NCI-H82 treated with DMSO at 0.1 percent for 48 hours (cell line): Measurements from ENCODE around the gene FGGY.
"Not testable (repeated sequence)": the region's sequence is repeated elsewhere in the genome, so short reads cannot be mapped to it uniquely, and the experiment has no call there.

Source experiments
- DNase-seq: peaks from one replicate; lab custom pipeline; 2025; ENCODE audit not compliant: unreplicated experiment; lab: John Stamatoyannopoulos, UW

The FGGY gene

GRCh38 chr1:59716832-59717231 is 419.9 kb downstream of the FGGY start:
- no peak for DNase-seq

- no peak for DNase-seq
These were observed 421.4 kb downstream of the FGGY start for GRCh38 chr1:59718064-59718988.

GRCh38 chr1:59718989-59719360 is 422.1 kb downstream of the FGGY start:
- DNase-seq: no peak

- no peak for DNase-seq
These were observed 423.6 kb downstream of the FGGY start for GRCh38 chr1:59720326-59721115.

GRCh38 chr1:59730302-59730701 is 433.4 kb downstream of the FGGY start:
- DNase-seq: no peak

- DNase-seq: no peak
These were observed 434.0 kb downstream of the FGGY start for GRCh38 chr1:59730759-59731478.

GRCh38 chr1:59731591-59731990 is 434.7 kb downstream of the FGGY start:
- no peak for DNase-seq

- no peak for DNase-seq
These were observed 435.5 kb downstream of the FGGY start for GRCh38 chr1:59732214-59732955.

- DNase-seq: no peak
These were observed 436.7 kb downstream of the FGGY start for GRCh38 chr1:59733443-59734141.

- DNase-seq: not testable (repeated sequence)
These were observed 439.0 kb downstream of the FGGY start for GRCh38 chr1:59735927-59736326.

- no peak for DNase-seq
These were observed 439.9 kb downstream of the FGGY start for GRCh38 chr1:59736744-59737143.

- no peak for DNase-seq
These were observed 440.7 kb downstream of the FGGY start for GRCh38 chr1:59737638-59738037.

- no peak for DNase-seq
These were observed 441.3 kb downstream of the FGGY start for GRCh38 chr1:59738152-59738551.

- DNase-seq: no peak
These were observed 441.7 kb downstream of the FGGY start for GRCh38 chr1:59738591-59739015.

GRCh38 chr1:59739111-59739510 is 442.2 kb downstream of the FGGY start:
- no peak for DNase-seq

- DNase-seq: no peak
These were observed 445.6 kb downstream of the FGGY start for GRCh38 chr1:59742526-59742925.

GRCh38 chr1:59743324-59744091 is 446.6 kb downstream of the FGGY start:
- DNase-seq: no peak

GRCh38 chr1:59747420-59748024 is 450.6 kb downstream of the FGGY start:
- DNase-seq: peak; percentile 84

GRCh38 chr1:59748123-59748522 is 451.2 kb downstream of the FGGY start:
- DNase-seq: no peak
